A673 (cell line): ENCODE measurements around the gene FLT1. TPM values are rescaled to one million over a fixed set of nuclear protein-coding genes. Genes with fewer than 3 reads are reported as not detected.

Experiments used
- BruUV-seq: library from RNA; stranded (reverse); fragments of 400-500 nt; replicated peaks from 2 replicates; lab custom pipeline; 2021; lab: Mats Ljungman, UMichigan
- CTCF ChIA-PET: fragments of 300-600 bp; sonication (Branson Sonifier 250); formaldehyde crosslinking; loops from one replicate; lab custom pipeline; 2022; ENCODE audit warnings: antibody characterized with exemption; lab: Charles Lee
- POLR2A ChIA-PET: fragments of 300-600 bp; sonication (Branson Sonifier 250); formaldehyde crosslinking; loops from one replicate; lab custom pipeline; 2022; ENCODE audit warnings: antibody characterized with exemption; ENCODE audit not compliant: low non-redundant PET; lab: Charles Lee
- DNase-seq: peaks from one replicate; pipeline ENCODE4 v3.0.0-alpha.2; 2015; ENCODE audit warnings: low spot score
- H3K27ac ChIP-seq: fragments of 200-600 bp; sonication (generic); 2 replicates; pipeline ENCODE4 v1.5.1; 2016; ENCODE audit warnings: mixed run types, low read depth, mild to moderate bottlenecking, mixed read lengths, antibody characterized with exemption, low read length; ENCODE audit not compliant: poor library complexity, severe bottlenecking
- H3K27me3 ChIP-seq: fragments of 200-600 bp; sonication (generic); replicated peaks from 2 replicates; pipeline ENCODE4 v1.6.1; 2017; ENCODE audit warnings: mixed run types, low read depth, mild to moderate bottlenecking, mixed read lengths, antibody characterized with exemption, low read length; ENCODE audit not compliant: insufficient read depth, poor library complexity
- H3K36me3 ChIP-seq: fragments of 200-600 bp; sonication (generic); 2 replicates; pipeline ENCODE4 v1.6.1; 2016; ENCODE audit warnings: mixed run types, mild to moderate bottlenecking, mixed read lengths, antibody characterized with exemption, low read length; ENCODE audit not compliant: insufficient read depth, poor library complexity, severe bottlenecking
- H3K4me1 ChIP-seq: fragments of 200-600 bp; sonication (generic); 2 replicates; pipeline ENCODE4 v1.6.1; 2017; ENCODE audit warnings: mixed run types, mild to moderate bottlenecking, mixed read lengths, antibody characterized with exemption, low read length; ENCODE audit not compliant: insufficient read depth, poor library complexity, severe bottlenecking
- H3K4me3 ChIP-seq: fragments of 200-600 bp; sonication (generic); 2 replicates; pipeline ENCODE4 v1.5.1; 2016; ENCODE audit warnings: low read depth, mixed run types, mild to moderate bottlenecking, mixed read lengths, low read length; ENCODE audit not compliant: poor library complexity, severe bottlenecking
- H3K9me3 ChIP-seq: fragments of 200-600 bp; sonication (generic); 2 replicates; pipeline ENCODE4 v1.6.1; 2016; ENCODE audit warnings: mixed run types, low read depth, mild to moderate bottlenecking, mixed read lengths, antibody characterized with exemption, low read length; ENCODE audit not compliant: poor library complexity, severe bottlenecking
- CTCF ChIP-seq: fragments of 300-800, 200-600 bp; sonication (generic); conservative IDR thresholded peaks from 2 replicates; pipeline ENCODE4 v1.5.1; 2017; ENCODE audit warnings: low read depth, mild to moderate bottlenecking, antibody characterized with exemption, low read length, moderate library complexity, mixed read lengths
- EZH2 ChIP-seq: fragments of 200-600 bp; sonication (generic); IDR thresholded peaks from 2 replicates; pipeline ENCODE4 v1.6.1; 2017; ENCODE audit warnings: borderline replicate concordance, low read depth, mild to moderate bottlenecking, mixed read lengths, antibody characterized with exemption, low read length; ENCODE audit not compliant: poor library complexity, severe bottlenecking
- intact Hi-C: fragments of 100-400 bp; cut with micrococcal nuclease; formaldehyde crosslinking; loops from one replicate; pipeline ENCODE4 v1.10.0; 2022; ENCODE audit not compliant: unreplicated experiment
- total RNA-seq: library from RNA; stranded (reverse); gene quantifications from 2 replicates; pipeline ENCODE4 v1.2.3, GENCODE V29; 2021

FLT1 gene
- total RNA-seq, 1 experiment from 2014 or later = 5.2 TPM

GRCh38 chr13:28325022-28325421 lies 169.9 kb downstream of the FLT1 start:
- Histone ChIP-seq H3K4me1 (peaks cover 12% of the 10 kb centered on the region), H3K9me3 (no peaks in the 10 kb centered on the region), H3K27me3 (no peaks in the 10 kb centered on the region), H3K36me3 (no peaks in the 10 kb centered on the region), H3K27ac (no peak overlapping the region), H3K4me3 (no peak overlapping the region)
- intact Hi-C loops = loop anchor here (10.0 kb wide), 1 partner anchor 1040 kb away; no protein-coding TSS in a partner anchor
- ChIA-PET POLR2A (no interaction called here), CTCF (interaction anchor here (0.6 to 1.0 kb wide), 2 partner anchors 10 to 23 kb away, joined by 3 to 4 read pairs; no protein-coding TSS in a partner anchor)
- BruUV-seq = no TSS peak
- TF ChIP-seq EZH2 (no peak), CTCF (no peak)
- no peak for DNase-seq

- no peaks in the 10 kb centered on the region for H3K27me3 ChIP-seq
- DNase-seq = peak; percentile 81
- no peak overlapping the region for H3K4me3 ChIP-seq
- TF ChIP-seq CTCF (peak; percentile 90), EZH2 (no peak)
- H3K9me3 ChIP-seq = no peaks in the 10 kb centered on the region
- no peak overlapping the region for H3K27ac ChIP-seq
- intact Hi-C loops = loop anchor here (1.0 to 10.0 kb wide), 3 partner anchors 312 to 1041 kb away; no protein-coding TSS in a partner anchor
- H3K36me3 ChIP-seq = no peaks in the 10 kb centered on the region
- CTCF ChIA-PET = interaction anchor here (0.8 to 1.0 kb wide), 3 partner anchors 23 to 472 kb away, joined by 4 to 15 read pairs (median 5); partner anchors contain the start of gene POMP
- H3K4me1 ChIP-seq = peaks cover 12% of the 10 kb centered on the region
- no TSS peak for BruUV-seq
- POLR2A ChIA-PET = no interaction called here
These were observed 170.6 kb downstream of the FLT1 start for GRCh38 chr13:28324181-28324789.

- Histone ChIP-seq H3K27me3 (no peaks in the 10 kb centered on the region), H3K4me3 (no peak overlapping the region), H3K4me1 (peaks cover 12% of the 10 kb centered on the region), H3K9me3 (no peaks in the 10 kb centered on the region), H3K36me3 (no peaks in the 10 kb centered on the region), H3K27ac (no peak overlapping the region)
- BruUV-seq = no TSS peak
- TF ChIP-seq CTCF = no peak
- TF ChIP-seq EZH2 = no peak
- ChIA-PET CTCF (no interaction called here), POLR2A (no interaction called here)
- intact Hi-C loops = loop anchor here (5.0 to 10.0 kb wide), 2 partner anchors 475 to 1042 kb away; no protein-coding TSS in a partner anchor
- no peak for DNase-seq
These were observed 172.5 kb downstream of the FLT1 start for GRCh38 chr13:28322256-28322905.
